GM12892 (cell line): Measurements from ENCODE around the gene KLHL18.

Source experiments
- DNase-seq: peaks from one replicate; pipeline ENCODE4 v3.0.0; 2011; ENCODE audit not compliant: insufficient read length
- FAIRE-seq: peaks from 2 replicates; lab custom pipeline; 2011; peaks lifted over from hg19 to GRCh38; lab: Jason Lieb, UNC
- POLR2A ChIP-seq: IDR thresholded peaks from 2 replicates; pipeline ENCODE4 v1.6.1; 2011; ENCODE audit warnings: low read depth, low read length, control low read depth
- POLR2AphosphoS5 ChIP-seq: IDR thresholded peaks from 2 replicates; pipeline ENCODE4 v1.6.1; 2011; ENCODE audit warnings: low read depth, low read length, control low read depth
- TAF1 ChIP-seq: IDR thresholded peaks from 2 replicates; pipeline ENCODE4 v1.6.1; 2011; ENCODE audit warnings: low read depth, mild to moderate bottlenecking, control low read depth, low read length, borderline replicate concordance

The KLHL18 gene

DNA sequence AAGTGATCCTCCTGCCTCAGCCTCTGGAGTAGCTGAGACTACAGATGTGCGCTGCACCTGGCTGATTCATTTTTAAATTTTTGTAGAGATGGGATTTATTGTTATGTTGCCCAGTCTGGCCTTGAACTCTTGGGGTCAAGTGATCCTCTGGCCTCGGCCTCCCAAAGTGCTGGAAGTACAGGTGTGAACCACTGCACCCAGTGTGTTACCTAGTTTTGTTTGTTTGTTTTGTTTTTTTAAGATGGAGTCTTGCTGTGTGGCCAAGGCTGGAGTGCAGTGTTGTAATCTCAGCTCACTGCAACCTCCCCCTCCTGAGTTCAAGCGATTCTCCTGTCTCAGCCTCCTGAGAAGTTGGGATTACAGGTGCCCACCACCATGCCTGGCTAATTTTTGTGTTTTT lies 110.2 kb downstream of the KLHL18 start:
- FAIRE-seq (no peak), DNase-seq (no peak)
- TF ChIP-seq POLR2AphosphoS5, result no peak
- TF ChIP-seq POLR2A, result no peak
- no peak for TF ChIP-seq TAF1

DNA sequence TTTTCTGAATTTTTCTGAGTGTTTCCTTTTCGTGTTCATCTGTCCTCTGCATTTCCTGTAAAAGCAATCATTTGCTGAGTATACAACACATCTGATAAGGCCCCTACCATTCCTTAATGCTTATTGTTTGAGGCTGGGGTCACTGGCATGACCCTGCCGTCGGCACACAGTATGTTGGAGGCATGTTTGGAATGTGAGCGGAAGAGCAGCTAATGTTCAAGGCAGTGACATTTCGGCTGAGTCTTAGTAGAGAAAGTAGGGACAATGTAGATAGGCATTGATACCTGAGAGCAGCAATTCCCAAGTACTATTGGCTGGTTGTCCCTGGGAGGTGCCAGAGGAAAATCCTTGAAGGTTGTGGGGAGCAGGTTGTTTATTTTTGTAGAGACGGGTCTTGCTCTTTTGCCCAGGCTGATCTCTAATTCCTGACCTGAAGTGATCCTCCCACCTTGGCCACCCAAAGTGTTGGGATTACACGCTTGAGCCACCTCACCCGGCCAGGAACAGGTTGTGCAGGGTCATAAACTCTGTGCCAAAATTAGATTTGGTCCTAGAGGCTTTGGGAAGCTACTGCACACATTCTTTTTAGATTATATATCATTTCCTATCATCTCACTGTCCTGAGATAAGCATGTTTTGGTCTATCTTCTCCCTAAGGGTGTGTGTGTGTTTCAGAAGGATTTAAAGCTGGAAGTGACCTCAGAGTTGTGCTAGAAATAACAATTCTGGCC lies 111.6 kb downstream of the KLHL18 start:
- FAIRE-seq (no peak), DNase-seq (no peak)
- TF ChIP-seq TAF1 (no peak), POLR2A (no peak), POLR2AphosphoS5 (no peak)

DNA sequence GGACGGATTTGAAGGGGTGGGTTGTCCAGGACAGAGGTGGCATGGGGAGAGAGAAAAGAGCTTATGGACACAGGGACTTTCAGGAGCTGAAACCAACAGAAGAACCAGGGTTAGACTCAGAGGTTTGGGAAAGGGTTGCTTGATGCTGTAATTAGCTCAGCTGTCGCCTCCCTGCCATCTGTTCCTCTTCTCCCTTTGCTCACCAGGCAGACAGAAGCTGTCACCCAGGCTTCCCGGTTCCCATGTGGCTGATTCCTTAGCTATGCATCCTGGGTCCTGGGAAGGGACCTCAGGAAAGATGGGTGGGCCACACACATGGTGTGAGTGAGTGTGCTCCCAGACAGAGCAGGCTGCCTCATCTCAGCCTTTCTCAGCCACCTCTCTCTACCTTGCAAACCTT lies 112.1 kb downstream of the KLHL18 start:
- FAIRE-seq (no peak), DNase-seq (no peak)
- no peak for TF ChIP-seq TAF1
- TF ChIP-seq POLR2A, result no peak
- no peak for TF ChIP-seq POLR2AphosphoS5
